Ascending aorta (tissue), 2 donors: Measurements from ENCODE around the gene AP3B1. TPM values are rescaled to one million over a fixed set of nuclear protein-coding genes. Genes with fewer than 3 reads are reported as not detected.
A peak's percentile ranks its signal among the peaks of the same experiment; 100 is the strongest.

Experiments
- DNase-seq, 2 donors: peaks; one replicate each; pipeline ENCODE4 v3.0.0-alpha.2; 2019; ENCODE audit warnings: low spot score in 2 of 2
- H3K27ac ChIP-seq, 2 donors: fragments of 200-600 bp; sonication (generic); one replicate each; pipeline ENCODE4 v1.5.1; 2016 to 2017; ENCODE audit warnings: mild to moderate bottlenecking in 1 of 2
- H3K27me3 ChIP-seq: fragments of 200-600 bp; sonication (generic); one replicate; pipeline ENCODE4 v1.5.1; 2017
- H3K36me3 ChIP-seq, 2 donors: fragments of 200-600 bp; sonication (generic); one replicate each; pipeline ENCODE4 v1.5.1; 2016
- H3K4me1 ChIP-seq, 2 donors: fragments of 200-600 bp; sonication (generic); one replicate each; pipeline ENCODE4 v1.5.1; 2016 to 2017; ENCODE audit warnings: mild to moderate bottlenecking in 1 of 2
- H3K4me3 ChIP-seq, 2 donors: fragments of 200-600 bp; sonication (generic); one replicate each; pipeline ENCODE4 v1.5.1; 2016 to 2017; ENCODE audit warnings: mild to moderate bottlenecking in 1 of 2
- H3K9me3 ChIP-seq, 2 donors: fragments of 200-600 bp; sonication (generic); one replicate each; pipeline ENCODE4 v1.5.1; 2016
- CTCF ChIP-seq, 3 experiments: fragments of 200-600 bp in 2 of 3; fragments of 450-650 bp in 1 of 3; sonication (generic) in 2 of 3; IDR thresholded peaks; one replicate each; pipeline ENCODE4 v1.5.1; 2016 to 2019; ENCODE audit warnings: antibody characterized with exemption in 3 of 3, mild to moderate bottlenecking in 1 of 3, moderate library complexity in 1 of 3
- intact Hi-C: fragments of 100-400 bp; cut with DNase I; formaldehyde crosslinking; loops from one replicate; pipeline ENCODE4 v1.15.1; 2023
- total RNA-seq: library from RNA; depleted of rRNA; stranded (reverse); fragments of >200 nt; gene quantifications from one replicate; pipeline ENCODE4 v1.1.0, GENCODE V29; 2016

AP3B1 gene
- total RNA-seq: 37.3 TPM

GRCh38 chr5:78294248-78295034, at the start of gene AP3B1:
Gene AP3B1, minus strand, starts transcription at chr5:78294698. Its CDS starts 119 bp downstream, at chr5:78294579.
- peak within 1 kb of the TSS; percentile 86 to 97 for H3K4me3 ChIP-seq
- H3K4me1 ChIP-seq: peaks cover 0 to 11% of the 10 kb centered on the region in 2 donors
- intact Hi-C loops: loop anchor here (1.0 to 10.0 kb wide), 7 partner anchors 66 to 943 kb away; partner anchors contain the start of genes ARSB, JMY, LHFPL2 and SCAMP1
- no peak for TF ChIP-seq CTCF (IDR thresholded peaks at IDR 0.05)
- DNase-seq: peak; percentile 98 to 100
- peak within 1 kb of the TSS; percentile 84 to 87 for H3K27ac ChIP-seq
- H3K27me3 ChIP-seq: no peaks in the 10 kb centered on the region
- H3K36me3 ChIP-seq: no peaks in the 10 kb centered on the region
- no peaks in the 10 kb centered on the region for H3K9me3 ChIP-seq

- Histone ChIP-seq H3K27ac (no peak overlapping the region), H3K27me3 (no peaks in the 10 kb centered on the region), H3K9me3 (peaks cover 0 to 11% of the 10 kb centered on the region in 2 donors), H3K4me3 (no peak overlapping the region), H3K36me3 (no peaks in the 10 kb centered on the region), H3K4me1 (no peaks in the 10 kb centered on the region)
- TF ChIP-seq CTCF (IDR thresholded peaks at IDR 0.05): no peak
- intact Hi-C loops: no loop called here
- no peak for DNase-seq
Measured at GRCh38 chr5:78341440-78341839, 46.9 kb upstream of the AP3B1 start.

GRCh38 chr5:78339617-78340436, 45.3 kb upstream of the AP3B1 start:
- no peaks in the 10 kb centered on the region for H3K27me3 ChIP-seq
- no peak for TF ChIP-seq CTCF (IDR thresholded peaks at IDR 0.05)
- intact Hi-C loops: no loop called here
- no peak overlapping the region for H3K27ac ChIP-seq
- H3K4me1 ChIP-seq: no peaks in the 10 kb centered on the region
- peaks cover 0 to 11% of the 10 kb centered on the region in 2 donors for H3K9me3 ChIP-seq
- DNase-seq: no peak
- H3K4me3 ChIP-seq: no peak overlapping the region
- no peaks in the 10 kb centered on the region for H3K36me3 ChIP-seq

- H3K27ac ChIP-seq: no peak overlapping the region
- H3K36me3 ChIP-seq: no peaks in the 10 kb centered on the region
- no peak overlapping the region for H3K4me3 ChIP-seq
- DNase-seq: no peak
- intact Hi-C loops: no loop called here
- H3K27me3 ChIP-seq: no peaks in the 10 kb centered on the region
- no peaks in the 10 kb centered on the region for H3K4me1 ChIP-seq
- H3K9me3 ChIP-seq: peaks cover 0 to 11% of the 10 kb centered on the region in 2 donors
- TF ChIP-seq CTCF (IDR thresholded peaks at IDR 0.05): no peak
Measured at GRCh38 chr5:78336698-78337097, 42.2 kb upstream of the AP3B1 start.

GRCh38 chr5:78335976-78336375, 41.5 kb upstream of the AP3B1 start:
- Histone ChIP-seq H3K27ac (no peak overlapping the region), H3K4me1 (no peaks in the 10 kb centered on the region), H3K4me3 (no peak overlapping the region), H3K36me3 (no peaks in the 10 kb centered on the region), H3K27me3 (no peaks in the 10 kb centered on the region), H3K9me3 (peaks cover 0 to 11% of the 10 kb centered on the region in 2 donors)
- intact Hi-C loops: no loop called here
- no peak for DNase-seq
- no peak for TF ChIP-seq CTCF (IDR thresholded peaks at IDR 0.05)
